ENCODE data around the gene PFKFB3.

- no peak for TF ChIP-seq CTCF (IDR thresholded peaks at IDR 0.05; ENCODE audit: low read length)
- TF ChIP-seq EZH2 (optimal IDR thresholded peaks at IDR 0.05; ENCODE audit: low read depth, low read length), result no peak
Measured at GRCh38 chr10:6300784-6301460, 98.2 kb downstream of the PFKFB3 start.
